ENCODE measurements around the gene MFRP. TPM values are rescaled to one million over a fixed set of nuclear protein-coding genes. Genes with fewer than 3 reads are reported as not detected.

Gene MFRP
- total RNA-seq, 1 donor from 2014 or later, result not detected

GRCh38 chr11:119309953-119310681 is 36.4 kb downstream of the MFRP start:
- H3K27ac Mint-ChIP-seq (ENCODE audit: unreplicated experiment), result no peak overlapping the region
- peaks cover 16% of the 10 kb centered on the region for H3K4me1 Mint-ChIP-seq (ENCODE audit: unreplicated experiment)
- no peak for DNase-seq (ENCODE audit: extremely low spot score, unreplicated experiment)
- no peaks in the 10 kb centered on the region for H3K9me3 Mint-ChIP-seq (ENCODE audit: unreplicated experiment)
- H3K4me3 Mint-ChIP-seq (ENCODE audit: unreplicated experiment), result no peak overlapping the region
- no peak for TF ChIP-seq CTCF (IDR thresholded peaks at IDR 0.05)
- H3K36me3 Mint-ChIP-seq (ENCODE audit: unreplicated experiment), result peaks cover 16% of the 10 kb centered on the region
- H3K27me3 Mint-ChIP-seq (ENCODE audit: unreplicated experiment), result no peaks in the 10 kb centered on the region

GRCh38 chr11:119309411-119309810 is 37.1 kb downstream of the MFRP start:
- Mint-ChIP-seq H3K27me3 (ENCODE audit: unreplicated experiment) (no peaks in the 10 kb centered on the region), H3K9me3 (ENCODE audit: unreplicated experiment) (no peaks in the 10 kb centered on the region), H3K4me3 (ENCODE audit: unreplicated experiment) (no peak overlapping the region), H3K36me3 (ENCODE audit: unreplicated experiment) (peaks cover 16% of the 10 kb centered on the region), H3K4me1 (ENCODE audit: unreplicated experiment) (peaks cover 13% of the 10 kb centered on the region), H3K27ac (ENCODE audit: unreplicated experiment) (no peak overlapping the region)
- DNase-seq (ENCODE audit: extremely low spot score, unreplicated experiment), result no peak
- no peak for TF ChIP-seq CTCF (IDR thresholded peaks at IDR 0.05)

- H3K36me3 Mint-ChIP-seq (ENCODE audit: unreplicated experiment), result peaks cover 18% of the 10 kb centered on the region
These were observed 38.5 kb downstream of the MFRP start for GRCh38 chr11:119307974-119308373.

GRCh38 chr11:119307219-119307618 is 39.3 kb downstream of the MFRP start:
- peak overlapping the region; percentile 47 for H3K27ac Mint-ChIP-seq (ENCODE audit: unreplicated experiment)
- DNase-seq (ENCODE audit: extremely low spot score, unreplicated experiment), result no peak

More at GRCh38 chr11:119307974-119308373, 38.5 kb downstream of the MFRP start:
- H3K27ac Mint-ChIP-seq (ENCODE audit: unreplicated experiment), result no peak overlapping the region
- no peak overlapping the region for H3K4me3 Mint-ChIP-seq (ENCODE audit: unreplicated experiment)
- DNase-seq (ENCODE audit: extremely low spot score, unreplicated experiment), result no peak
- H3K4me1 Mint-ChIP-seq (ENCODE audit: unreplicated experiment), result peaks cover 13% of the 10 kb centered on the region
- TF ChIP-seq CTCF (IDR thresholded peaks at IDR 0.05), result no peak
- H3K9me3 Mint-ChIP-seq (ENCODE audit: unreplicated experiment), result no peaks in the 10 kb centered on the region
- H3K27me3 Mint-ChIP-seq (ENCODE audit: unreplicated experiment), result no peaks in the 10 kb centered on the region

More at GRCh38 chr11:119307219-119307618, 39.3 kb downstream of the MFRP start:
- no peak for TF ChIP-seq CTCF (IDR thresholded peaks at IDR 0.05)
- H3K9me3 Mint-ChIP-seq (ENCODE audit: unreplicated experiment), result no peaks in the 10 kb centered on the region
- H3K27me3 Mint-ChIP-seq (ENCODE audit: unreplicated experiment), result no peaks in the 10 kb centered on the region
- no peak overlapping the region for H3K4me3 Mint-ChIP-seq (ENCODE audit: unreplicated experiment)
- peaks cover 13% of the 10 kb centered on the region for H3K4me1 Mint-ChIP-seq (ENCODE audit: unreplicated experiment)
- peaks cover 16% of the 10 kb centered on the region for H3K36me3 Mint-ChIP-seq (ENCODE audit: unreplicated experiment)
